ENCODE measurements around the gene CISD1. TPM values are rescaled to one million over a fixed set of nuclear protein-coding genes. Genes with fewer than 3 reads are reported as not detected.
"Not testable (repeated sequence)": the region's sequence is repeated elsewhere in the genome, so short reads cannot be mapped to it uniquely, and the experiment has no call there.

CISD1 gene
- total RNA-seq = 10 to 100 TPM; 40.5 to 50.4 (median 48.4) TPM
- long read RNA-seq, donor 1, transcript CISD1-201 (3 exons, 2,479 nt) = major isoform, 44 of 44 reads
- long read RNA-seq, donor 1, partial matches to known transcripts = 0 of 44 reads
- long read RNA-seq, donor 1, other reads (novel, unspliced or antisense) = 0 of 44 reads
- long read RNA-seq, donor 2, transcript CISD1-201 (3 exons, 2,479 nt) = major isoform, 52 of 56 reads
- long read RNA-seq, donor 2, partial matches to known transcripts = 2 of 56 reads
- long read RNA-seq, donor 2, other reads (novel, unspliced or antisense) = 2 of 56 reads

GRCh38 chr10:58268946-58269781, at the start of gene CISD1:
CISD1 (plus strand) TSS chr10:58269162; CDS start chr10:58269274, 112 bp downstream.
- TF ChIP-seq CTCF (IDR thresholded peaks at IDR 0.05) = no peak
- DNase-seq = peak; percentile 97 to 98 (median 98)
- H3K4me3 ChIP-seq = peak within 1 kb of the TSS; percentile 80
- H3K4me1 ChIP-seq (ENCODE audit: low read depth) = peaks cover 9% of the 10 kb centered on the region
- intact Hi-C loops (cut with DNase I, micrococcal nuclease) = no loop called here
- H3K9me3 ChIP-seq = no peaks in the 10 kb centered on the region
- ATAC-seq = peak; percentile 84
- H3K36me3 ChIP-seq (ENCODE audit: low read depth) = no peaks in the 10 kb centered on the region

GRCh38 chr10:58219875-58220274, 49.1 kb upstream of the CISD1 start:
- Histone ChIP-seq H3K9me3 (no peaks in the 10 kb centered on the region), H3K4me3 (no peak overlapping the region), H3K4me1 (ENCODE audit: low read depth) (no peaks in the 10 kb centered on the region), H3K36me3 (ENCODE audit: low read depth) (no peaks in the 10 kb centered on the region)
- DNase-seq (no peak), ATAC-seq (no peak)
- TF ChIP-seq CTCF (IDR thresholded peaks at IDR 0.05) = no peak
- intact Hi-C loops (cut with DNase I, micrococcal nuclease) = no loop called here

- H3K4me3 ChIP-seq = no peak overlapping the region
Measured at GRCh38 chr10:58220769-58221451, 48.1 kb upstream of the CISD1 start.

GRCh38 chr10:58225654-58226053, 43.3 kb upstream of the CISD1 start:
- DNase-seq = no peak
- Histone ChIP-seq H3K4me1 (ENCODE audit: low read depth) (no peaks in the 10 kb centered on the region), H3K4me3 (no peak overlapping the region), H3K36me3 (ENCODE audit: low read depth) (no peaks in the 10 kb centered on the region), H3K9me3 (no peaks in the 10 kb centered on the region)
- peak; percentile 40 for ATAC-seq
- no peak for TF ChIP-seq CTCF (IDR thresholded peaks at IDR 0.05)
- intact Hi-C loops (cut with DNase I, micrococcal nuclease) = no loop called here

More at GRCh38 chr10:58220769-58221451, 48.1 kb upstream of the CISD1 start:
- no peaks in the 10 kb centered on the region for H3K36me3 ChIP-seq (ENCODE audit: low read depth)
- H3K4me1 ChIP-seq (ENCODE audit: low read depth) = no peaks in the 10 kb centered on the region
- no peaks in the 10 kb centered on the region for H3K9me3 ChIP-seq
- ATAC-seq = no peak
- intact Hi-C loops (cut with DNase I, micrococcal nuclease) = no loop called here
- DNase-seq = no peak
- TF ChIP-seq CTCF (IDR thresholded peaks at IDR 0.05) = no peak

- H3K4me1 ChIP-seq (ENCODE audit: low read depth); DNase-seq; intact Hi-C loops (cut with DNase I, micrococcal nuclease); H3K36me3 ChIP-seq (ENCODE audit: low read depth); H3K9me3 ChIP-seq; ATAC-seq; H3K4me3 ChIP-seq: not testable (repeated sequence)
Measured at GRCh38 chr10:58229856-58230255, 39.1 kb upstream of the CISD1 start.

Data from mucosa of descending colon (tissue), 3 donors.